C4-2B (cell line): ENCODE data around the gene ELP2.

ENCODE experiments used
- H3K27ac ChIP-seq: fragments of 450-650 bp; 2 replicates; pipeline ENCODE4 v1.5.1; 2017
- ZFX ChIP-seq: fragments of 450-650 bp; IDR thresholded peaks from 2 replicates; pipeline ENCODE4 v1.6.1; 2017
- TF ChIP-seq, protein P1 (sequence below): fragments of 450-650 bp; conservative IDR thresholded peaks from 2 replicates; pipeline ENCODE4 v1.5.1; 2017; ENCODE audit warnings: mild to moderate bottlenecking

Gene ELP2

DNA sequence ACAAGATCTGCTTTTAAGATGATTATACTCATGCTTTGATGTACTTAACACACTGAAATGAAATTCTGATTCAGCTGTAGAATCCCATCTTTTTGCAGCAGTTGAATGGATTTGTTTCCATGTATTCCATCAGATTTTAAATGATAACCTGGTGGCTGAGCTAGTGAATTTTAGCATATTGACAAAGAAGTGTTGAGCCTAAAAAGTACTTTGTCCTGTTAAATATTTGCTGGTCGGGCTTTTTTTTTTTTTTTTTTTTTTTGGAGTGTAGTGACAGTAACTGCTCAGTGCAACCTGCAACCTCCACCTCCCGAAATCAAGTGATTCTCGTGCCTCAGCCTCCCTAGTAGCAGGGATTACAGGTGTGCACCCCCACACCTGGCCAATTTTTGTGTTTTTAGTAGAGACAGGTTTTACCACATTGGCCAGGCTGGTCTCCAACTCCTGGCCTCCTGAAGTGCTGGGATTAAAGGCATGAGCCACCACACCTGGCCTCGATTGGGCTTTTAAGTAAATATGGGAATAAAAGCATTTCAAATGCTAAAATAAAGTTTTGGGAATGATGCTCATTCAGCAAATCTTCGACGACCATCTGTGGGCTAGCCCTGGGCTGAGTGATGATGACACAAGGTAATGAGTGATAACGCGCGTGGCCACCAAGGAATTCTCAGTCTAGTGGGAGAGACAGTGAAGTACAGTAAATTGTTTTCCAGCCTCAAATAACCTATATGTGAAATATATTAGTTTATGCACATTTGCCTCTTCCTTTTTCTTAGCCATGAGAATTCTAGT lies 2.2 kb downstream of the ELP2 start:
- TF ChIP-seq, protein P1, sequence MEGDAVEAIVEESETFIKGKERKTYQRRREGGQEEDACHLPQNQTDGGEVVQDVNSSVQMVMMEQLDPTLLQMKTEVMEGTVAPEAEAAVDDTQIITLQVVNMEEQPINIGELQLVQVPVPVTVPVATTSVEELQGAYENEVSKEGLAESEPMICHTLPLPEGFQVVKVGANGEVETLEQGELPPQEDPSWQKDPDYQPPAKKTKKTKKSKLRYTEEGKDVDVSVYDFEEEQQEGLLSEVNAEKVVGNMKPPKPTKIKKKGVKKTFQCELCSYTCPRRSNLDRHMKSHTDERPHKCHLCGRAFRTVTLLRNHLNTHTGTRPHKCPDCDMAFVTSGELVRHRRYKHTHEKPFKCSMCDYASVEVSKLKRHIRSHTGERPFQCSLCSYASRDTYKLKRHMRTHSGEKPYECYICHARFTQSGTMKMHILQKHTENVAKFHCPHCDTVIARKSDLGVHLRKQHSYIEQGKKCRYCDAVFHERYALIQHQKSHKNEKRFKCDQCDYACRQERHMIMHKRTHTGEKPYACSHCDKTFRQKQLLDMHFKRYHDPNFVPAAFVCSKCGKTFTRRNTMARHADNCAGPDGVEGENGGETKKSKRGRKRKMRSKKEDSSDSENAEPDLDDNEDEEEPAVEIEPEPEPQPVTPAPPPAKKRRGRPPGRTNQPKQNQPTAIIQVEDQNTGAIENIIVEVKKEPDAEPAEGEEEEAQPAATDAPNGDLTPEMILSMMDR: no peak
- no peak for TF ChIP-seq ZFX
- no peak overlapping the region for H3K27ac ChIP-seq

DNA sequence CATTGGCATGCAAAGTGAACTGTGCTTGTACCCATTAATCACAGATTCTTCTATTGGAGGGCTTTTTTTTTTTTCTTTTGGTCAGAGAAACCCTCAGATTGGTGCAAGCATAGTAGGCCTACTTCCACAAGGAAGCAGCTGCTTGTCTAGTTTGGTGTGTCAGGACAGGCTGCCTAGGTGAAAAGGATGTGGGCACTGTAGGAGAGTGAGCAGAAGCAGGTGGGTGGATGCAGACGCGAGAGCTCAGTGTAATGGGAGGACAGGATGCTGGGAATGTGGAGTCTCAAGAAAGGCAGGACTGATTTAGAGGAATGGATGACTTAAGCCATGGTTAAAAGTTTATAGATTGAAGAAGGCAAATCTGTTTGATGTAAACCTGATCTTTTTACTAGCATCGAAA lies 3.1 kb downstream of the ELP2 start:
- no peak overlapping the region for H3K27ac ChIP-seq
- TF ChIP-seq, protein P1: no peak
- TF ChIP-seq ZFX: no peak

DNA sequence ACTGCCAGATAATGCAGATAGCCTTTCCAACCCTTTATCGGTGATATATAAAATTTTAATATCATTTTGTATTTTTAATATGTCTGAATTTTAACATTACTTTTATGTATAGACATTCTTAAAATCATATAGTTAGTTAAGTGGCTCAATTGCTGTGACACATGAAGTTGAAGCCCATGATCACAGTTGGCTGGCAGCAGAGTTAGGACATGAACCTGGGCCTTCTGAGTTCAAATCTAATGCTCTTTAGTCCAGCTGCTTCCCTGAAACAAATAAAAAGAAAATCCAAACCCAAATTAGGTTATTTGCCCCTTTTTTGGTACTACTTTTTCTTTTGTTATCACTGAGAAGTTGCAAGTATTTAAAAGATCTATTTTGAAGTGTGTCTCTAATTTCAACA lies 5.6 kb downstream of the ELP2 start:
- no peak overlapping the region for H3K27ac ChIP-seq
- TF ChIP-seq, protein P1: no peak
- TF ChIP-seq ZFX: no peak

DNA sequence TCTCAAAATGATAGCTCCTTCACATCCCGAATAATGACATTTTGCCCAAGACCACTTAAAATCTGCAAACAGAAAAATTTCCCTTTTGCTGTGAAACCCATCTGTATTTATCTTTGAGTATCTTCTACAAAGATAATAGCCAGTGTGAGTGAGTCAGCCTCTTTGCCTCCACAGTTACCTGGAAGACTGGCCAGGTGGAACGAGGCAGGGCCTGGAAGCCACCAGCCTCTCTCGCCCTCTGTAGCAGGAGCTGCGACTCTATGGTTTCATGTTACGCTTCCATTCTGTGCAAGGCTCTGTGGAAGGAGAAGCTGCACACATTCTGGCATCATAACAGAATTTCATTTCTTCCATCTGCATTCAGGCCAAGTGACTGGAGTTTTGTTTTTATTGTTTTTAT lies 9.5 kb downstream of the ELP2 start:
- H3K27ac ChIP-seq: no peak overlapping the region
- TF ChIP-seq ZFX: no peak
- TF ChIP-seq, protein P1: no peak

DNA sequence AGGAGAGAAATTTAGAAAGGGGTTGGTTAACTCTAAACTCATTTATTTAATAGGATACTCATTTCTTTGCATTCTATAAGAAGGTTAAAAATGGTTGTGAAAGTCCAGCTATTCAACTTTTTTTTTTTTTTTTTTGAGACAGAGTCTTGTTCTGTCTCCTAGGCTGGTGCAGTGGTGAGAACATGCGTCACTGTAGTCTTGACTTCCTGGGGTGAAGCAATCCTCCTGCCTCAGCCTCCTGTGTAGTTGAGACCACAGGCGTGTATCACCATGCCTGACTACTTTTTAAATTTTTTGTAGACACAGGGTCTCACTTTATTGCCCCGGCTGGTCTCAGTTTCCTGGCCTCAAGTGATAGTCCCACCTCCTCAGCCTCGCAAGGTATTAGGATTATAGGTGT lies 11.9 kb downstream of the ELP2 start:
- H3K27ac ChIP-seq: no peak overlapping the region
- TF ChIP-seq, protein P1: no peak
- no peak for TF ChIP-seq ZFX

DNA sequence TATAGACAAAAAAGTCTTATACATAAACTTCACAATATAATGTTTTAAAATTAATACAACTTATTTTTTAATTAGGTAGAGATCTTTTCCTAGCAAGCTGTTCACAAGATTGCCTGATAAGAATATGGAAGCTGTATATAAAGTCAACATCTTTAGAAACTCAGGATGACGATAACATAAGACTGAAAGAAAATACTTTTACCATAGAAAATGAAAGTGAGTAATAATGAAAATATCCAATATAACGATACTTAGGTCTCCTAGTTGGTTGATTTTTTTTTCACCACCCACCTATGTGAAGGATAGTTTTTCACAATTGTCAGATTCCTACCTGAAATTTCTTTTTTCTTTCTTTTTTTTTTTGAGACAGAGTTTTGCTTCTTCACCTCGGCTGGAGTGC lies 13.1 kb downstream of the ELP2 start:
- TF ChIP-seq ZFX: no peak
- TF ChIP-seq, protein P1: no peak
- H3K27ac ChIP-seq: no peak overlapping the region

DNA sequence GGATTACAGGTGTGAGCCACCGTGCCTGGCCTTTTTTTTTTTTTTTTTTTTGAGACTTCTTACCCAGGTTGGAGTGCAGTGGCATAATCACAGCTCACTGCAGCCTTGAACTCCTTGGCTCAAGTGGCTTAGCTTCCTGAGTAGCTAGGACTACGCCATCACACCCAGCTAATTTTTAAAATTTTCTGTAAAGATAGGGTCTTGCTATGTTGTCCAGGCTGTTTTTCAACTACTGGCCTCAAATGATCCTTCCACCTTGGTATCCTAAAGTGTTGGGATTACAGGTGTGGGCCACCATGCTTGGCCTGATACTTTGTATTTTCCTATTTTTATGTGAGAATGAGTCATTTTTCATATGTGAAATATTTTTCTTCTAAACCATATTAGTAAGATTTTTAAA lies 13.7 kb downstream of the ELP2 start:
- H3K27ac ChIP-seq: no peak overlapping the region
- TF ChIP-seq, protein P1: no peak
- no peak for TF ChIP-seq ZFX
